Gastroesophageal sphincter (tissue), 3 donors: Measurements from ENCODE around the gene MYO1D.

Source experiments
- EP300 ChIP-seq: sonication (generic); formaldehyde crosslinking; IDR thresholded peaks from one replicate; pipeline ENCODE4 v1.6.1; 2017; ENCODE audit warnings: antibody characterized with exemption, mild to moderate bottlenecking
- TF ChIP-seq, protein P1 (sequence below), 4 experiments: fragments of 200-600 bp in 2 of 4; fragments of 450-650 bp in 2 of 4; sonication (generic) in 1 of 4; IDR thresholded peaks; one replicate each; pipeline ENCODE4 v1.5.1; 2017 to 2019; ENCODE audit warnings: antibody characterized with exemption in 4 of 4, mild to moderate bottlenecking in 2 of 4, moderate library complexity in 2 of 4

DNA sequence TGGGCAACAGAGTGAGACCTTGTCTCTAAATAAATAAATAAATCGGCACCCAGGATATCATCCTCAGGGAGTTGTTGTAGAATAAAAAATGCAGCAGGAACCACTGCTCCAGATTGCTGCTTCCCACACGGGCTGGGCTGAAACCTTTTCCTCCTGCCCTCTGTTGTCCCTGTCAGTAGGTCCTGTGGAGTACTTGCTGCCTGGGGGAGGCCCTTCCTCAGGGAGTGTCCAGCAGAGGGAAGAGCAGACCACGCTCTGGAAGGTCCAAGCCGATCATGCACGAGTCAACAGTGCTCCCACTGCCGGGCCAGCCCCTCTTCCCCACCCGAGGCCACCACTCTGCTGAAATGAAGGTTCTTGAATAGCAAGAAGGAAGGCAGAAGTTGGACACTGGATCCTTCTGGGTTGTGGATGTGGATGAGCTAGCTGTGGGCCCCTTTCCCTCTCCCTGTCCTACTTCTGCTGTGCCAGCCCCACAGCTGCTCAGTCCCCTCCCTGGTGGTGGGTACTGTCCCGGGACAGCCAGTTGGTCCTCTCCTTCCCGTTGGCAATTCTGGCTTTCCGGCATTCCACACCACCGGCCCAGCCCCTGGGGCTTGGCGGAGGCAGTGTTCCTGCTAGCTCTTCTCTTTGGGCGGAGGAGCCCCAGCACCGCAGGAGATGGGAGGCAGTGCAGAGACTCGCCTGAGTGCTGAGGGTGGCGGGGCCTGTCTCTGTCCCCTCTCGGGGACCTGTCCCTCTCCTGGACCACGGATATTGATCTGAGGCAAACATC, 379.3 kb downstream of the MYO1D start:
- TF ChIP-seq, protein P1, sequence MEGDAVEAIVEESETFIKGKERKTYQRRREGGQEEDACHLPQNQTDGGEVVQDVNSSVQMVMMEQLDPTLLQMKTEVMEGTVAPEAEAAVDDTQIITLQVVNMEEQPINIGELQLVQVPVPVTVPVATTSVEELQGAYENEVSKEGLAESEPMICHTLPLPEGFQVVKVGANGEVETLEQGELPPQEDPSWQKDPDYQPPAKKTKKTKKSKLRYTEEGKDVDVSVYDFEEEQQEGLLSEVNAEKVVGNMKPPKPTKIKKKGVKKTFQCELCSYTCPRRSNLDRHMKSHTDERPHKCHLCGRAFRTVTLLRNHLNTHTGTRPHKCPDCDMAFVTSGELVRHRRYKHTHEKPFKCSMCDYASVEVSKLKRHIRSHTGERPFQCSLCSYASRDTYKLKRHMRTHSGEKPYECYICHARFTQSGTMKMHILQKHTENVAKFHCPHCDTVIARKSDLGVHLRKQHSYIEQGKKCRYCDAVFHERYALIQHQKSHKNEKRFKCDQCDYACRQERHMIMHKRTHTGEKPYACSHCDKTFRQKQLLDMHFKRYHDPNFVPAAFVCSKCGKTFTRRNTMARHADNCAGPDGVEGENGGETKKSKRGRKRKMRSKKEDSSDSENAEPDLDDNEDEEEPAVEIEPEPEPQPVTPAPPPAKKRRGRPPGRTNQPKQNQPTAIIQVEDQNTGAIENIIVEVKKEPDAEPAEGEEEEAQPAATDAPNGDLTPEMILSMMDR (IDR thresholded peaks at IDR 0.05) = no peak
- TF ChIP-seq EP300 = no peak
